ENCODE data around the gene TSHZ3. TPM values are rescaled to one million over a fixed set of nuclear protein-coding genes. Genes with fewer than 3 reads are reported as not detected.

TSHZ3 gene
- total RNA-seq, 1 donor from 2014 or later: 21.2 TPM

GRCh38 chr19:31292639-31293185, 56.5 kb downstream of the TSHZ3 start:
- Mint-ChIP-seq H3K27me3 (peaks cover 6% of the 10 kb centered on the region), H3K9me3 (no peaks in the 10 kb centered on the region), H3K27ac (no peak overlapping the region), H3K4me1 (ENCODE audit: unreplicated experiment) (peaks cover 8% of the 10 kb centered on the region), H3K36me3 (peaks cover 4% of the 10 kb centered on the region), H3K4me3 (no peak overlapping the region)
- DNase-seq (ENCODE audit: extremely low spot score, unreplicated experiment): no peak
- no peak for TF ChIP-seq CTCF (conservative IDR thresholded peaks at IDR 0.05)

GRCh38 chr19:31290931-31291590, 58.2 kb downstream of the TSHZ3 start:
- TF ChIP-seq CTCF (conservative IDR thresholded peaks at IDR 0.05): no peak
- peaks cover 12% of the 10 kb centered on the region for H3K4me1 Mint-ChIP-seq (ENCODE audit: unreplicated experiment)
- peaks cover 13% of the 10 kb centered on the region for H3K27me3 Mint-ChIP-seq
- DNase-seq (ENCODE audit: extremely low spot score, unreplicated experiment): no peak
- peaks cover 5% of the 10 kb centered on the region for H3K36me3 Mint-ChIP-seq
- H3K4me3 Mint-ChIP-seq: no peak overlapping the region
- no peaks in the 10 kb centered on the region for H3K9me3 Mint-ChIP-seq
- no peak overlapping the region for H3K27ac Mint-ChIP-seq

GRCh38 chr19:31289976-31290375, 59.3 kb downstream of the TSHZ3 start:
- Mint-ChIP-seq H3K27me3 (peaks cover 13% of the 10 kb centered on the region), H3K27ac (no peak overlapping the region), H3K4me1 (ENCODE audit: unreplicated experiment) (peaks cover 14% of the 10 kb centered on the region), H3K4me3 (no peak overlapping the region), H3K9me3 (no peaks in the 10 kb centered on the region), H3K36me3 (peaks cover 5% of the 10 kb centered on the region)
- DNase-seq (ENCODE audit: extremely low spot score, unreplicated experiment): no peak
- TF ChIP-seq CTCF (conservative IDR thresholded peaks at IDR 0.05): no peak

GRCh38 chr19:31289381-31289880, 59.8 kb downstream of the TSHZ3 start:
- Mint-ChIP-seq H3K36me3 (peaks cover 5% of the 10 kb centered on the region), H3K9me3 (no peaks in the 10 kb centered on the region), H3K27ac (no peak overlapping the region), H3K27me3 (peaks cover 14% of the 10 kb centered on the region), H3K4me3 (no peak overlapping the region), H3K4me1 (ENCODE audit: unreplicated experiment) (peaks cover 16% of the 10 kb centered on the region)
- no peak for TF ChIP-seq CTCF (conservative IDR thresholded peaks at IDR 0.05)
- no peak for DNase-seq (ENCODE audit: extremely low spot score, unreplicated experiment)

GRCh38 chr19:31286491-31286890, 62.7 kb downstream of the TSHZ3 start:
- Mint-ChIP-seq H3K36me3 (peaks cover 5% of the 10 kb centered on the region), H3K27me3 (peaks cover 19% of the 10 kb centered on the region), H3K27ac (no peak overlapping the region), H3K4me1 (ENCODE audit: unreplicated experiment) (peaks cover 25% of the 10 kb centered on the region), H3K9me3 (no peaks in the 10 kb centered on the region), H3K4me3 (no peak overlapping the region)
- TF ChIP-seq CTCF (conservative IDR thresholded peaks at IDR 0.05): no peak
- no peak for DNase-seq (ENCODE audit: extremely low spot score, unreplicated experiment)

Data from type B pancreatic cell (in vitro differentiated cells).